CD14-positive monocyte (primary cell): Measurements from ENCODE around the gene EPN1. TPM values are rescaled to one million over a fixed set of nuclear protein-coding genes. Genes with fewer than 3 reads are reported as not detected.

Experiments
- DNase-seq, 3 donors: peaks; one replicate each; pipeline ENCODE4 v3.0.0-alpha.2; 2011 to 2022
- H2AFZ ChIP-seq: 2 replicates; pipeline ENCODE4 v1.6.0; 2012; ENCODE audit warnings: mild to moderate bottlenecking, low read depth, low read length, inconsistent platforms; ENCODE audit not compliant: insufficient read depth, poor library complexity, severe bottlenecking
- H3K27ac ChIP-seq, 2 donors: 1 replicate in 1 of 2; 2 replicates in 1 of 2; pipeline ENCODE4 v1.5.1; 2012 to 2013; ENCODE audit warnings: low read length in 2 of 2, control low read depth in 1 of 2, inconsistent platforms in 1 of 2, low read depth in 1 of 2, mild to moderate bottlenecking in 1 of 2
- H3K27me3 ChIP-seq, 2 donors: one replicate each; pipeline versions ENCODE4 v1.6.0 to v1.6.1; 2011 to 2013; ENCODE audit warnings: low read length in 2 of 2; ENCODE audit not compliant: control insufficient read depth in 2 of 2, insufficient read depth in 2 of 2
- H3K36me3 ChIP-seq, 2 donors: replicated peaks in 1 of 2; 1 replicate in 1 of 2; 2 replicates in 1 of 2; pipeline versions ENCODE4 v1.5.1 to v1.6.1; 2012 to 2013; ENCODE audit warnings: low read length in 2 of 2, control low read depth in 1 of 2, inconsistent platforms in 1 of 2, mild to moderate bottlenecking in 1 of 2; ENCODE audit not compliant: insufficient read depth in 2 of 2, control insufficient read depth in 1 of 2
- H3K4me1 ChIP-seq, 2 donors: 1 replicate in 1 of 2; 2 replicates in 1 of 2; pipeline versions ENCODE4 v1.5.1 to v1.6.1; 2012 to 2013; ENCODE audit warnings: low read length in 2 of 2, control low read depth in 1 of 2, inconsistent platforms in 1 of 2, mild to moderate bottlenecking in 1 of 2, moderate library complexity in 1 of 2; ENCODE audit not compliant: insufficient read depth in 2 of 2, control insufficient read depth in 1 of 2
- H3K4me2 ChIP-seq: replicated peaks from 2 replicates; pipeline ENCODE3; 2012; ENCODE audit warnings: low read length, moderate library complexity, mild to moderate bottlenecking; ENCODE audit not compliant: poor library complexity, severe bottlenecking; ENCODE audit errors: extremely low read depth
- H3K4me3 ChIP-seq, 3 experiments: fragments of 200-600 bp in 1 of 3; sonication (generic) in 1 of 3; replicated peaks in 1 of 3; 1 replicate in 2 of 3; 2 replicates in 1 of 3; pipeline ENCODE4 v1.5.1; 2011 to 2013; ENCODE audit warnings: low read length in 3 of 3, mild to moderate bottlenecking in 3 of 3, control low read depth in 2 of 3, low read depth in 2 of 3, inconsistent platforms in 1 of 3, moderate library complexity in 1 of 3
- H3K79me2 ChIP-seq: 2 replicates; pipeline ENCODE4 v1.6.0; 2012; ENCODE audit warnings: mild to moderate bottlenecking, control low read depth, inconsistent platforms, low read length, moderate library complexity; ENCODE audit not compliant: insufficient read depth
- H3K9ac ChIP-seq: 2 replicates; pipeline ENCODE4 v1.6.0; 2017; ENCODE audit warnings: low read length, mild to moderate bottlenecking; ENCODE audit not compliant: insufficient read depth, poor library complexity, severe bottlenecking
- H3K9me3 ChIP-seq, 2 donors: replicated peaks in 1 of 2; 1 replicate in 1 of 2; 2 replicates in 1 of 2; pipeline versions ENCODE4 v1.5.1 to v1.6.1; 2012 to 2013; ENCODE audit warnings: low read length in 2 of 2, control low read depth in 1 of 2; ENCODE audit not compliant: control insufficient read depth in 1 of 2, insufficient read depth in 1 of 2
- H4K20me1 ChIP-seq: 2 replicates; pipeline ENCODE4 v1.6.0; 2012; ENCODE audit warnings: mild to moderate bottlenecking, low read length, control low read depth, moderate library complexity; ENCODE audit not compliant: insufficient read depth
- H3K27ac Mint-ChIP-seq, 7 donors: one replicate each; pipeline ENCODE4 v1.8.0; 2020; ENCODE audit warnings: mild to moderate bottlenecking in 7 of 7, mixed read lengths in 7 of 7, moderate library complexity in 6 of 7, inconsistent platforms in 2 of 7
- H3K27me3 Mint-ChIP-seq, 3 donors: one replicate each; pipeline ENCODE4 v1.8.0; 2021 to 2022; ENCODE audit warnings: low read depth in 3 of 3, mild to moderate bottlenecking in 3 of 3, mixed read lengths in 3 of 3, moderate library complexity in 3 of 3, inconsistent platforms in 1 of 3
- H3K36me3 Mint-ChIP-seq, 2 donors: one replicate each; pipeline ENCODE4 v1.8.0; 2020; ENCODE audit warnings: mixed read lengths in 2 of 2, inconsistent platforms in 1 of 2, mild to moderate bottlenecking in 1 of 2
- H3K4me1 Mint-ChIP-seq: one replicate; pipeline ENCODE4 v1.8.0; 2020; ENCODE audit warnings: mild to moderate bottlenecking, mixed read lengths
- H3K4me3 Mint-ChIP-seq, 2 donors: one replicate each; pipeline ENCODE4 v1.8.0; 2020; ENCODE audit warnings: mild to moderate bottlenecking in 2 of 2, mixed read lengths in 2 of 2, moderate library complexity in 1 of 2
- H3K9me3 Mint-ChIP-seq, 7 donors: one replicate each; pipeline ENCODE4 v1.8.0; 2020 to 2022; ENCODE audit warnings: mixed read lengths in 7 of 7, mild to moderate bottlenecking in 6 of 7, moderate library complexity in 6 of 7, inconsistent platforms in 2 of 7
- WGBS: methylation state at CpG from one replicate; pipeline ENCODE4 v1.1.5; 2013; ENCODE audit warnings: missing lambda C conversion rate; ENCODE audit not compliant: insufficient coverage; 5-methylcytosine and 5-hydroxymethylcytosine counted together
- intact Hi-C, 2 donors: fragments of 100-400 bp; cut with micrococcal nuclease; formaldehyde crosslinking; loops; one replicate each; pipeline versions ENCODE4 v1.15.0 to v1.15.1; 2023
- polyA plus RNA-seq, 3 donors: library from polyadenylated mRNA; depleted of rRNA in 1 of 3; unstranded in 2 of 3; stranded (reverse) in 1 of 3; fragments of 300-500 nt in 2 of 3; fragments of >200 nt in 1 of 3; fragmentation: Illumina TruSeq in 2 of 3; gene quantifications; 1 replicate in 2 of 3; 2 replicates in 1 of 3; pipeline ENCODE4 v1.2.3, GENCODE V29; 2012 to 2021
- TF ChIP-seq, protein P1 (sequence below): fragments of 200-600 bp; IDR thresholded peaks from one replicate; pipeline ENCODE4 v1.8.0; 2022; ENCODE audit warnings: antibody characterized with exemption, mild to moderate bottlenecking

Gene EPN1
- polyA plus RNA-seq, 3 donors: 18.7 to 75.2 (median 19.2) TPM

GRCh38 chr19:55671054-55671378 lies 4.0 kb upstream of the EPN1 start:
- no peaks in the 10 kb centered on the region for H3K27me3 Mint-ChIP-seq
- H3K79me2 ChIP-seq: peaks cover 87% of the 10 kb centered on the region
- no peak overlapping the region for H3K4me3 Mint-ChIP-seq
- H4K20me1 ChIP-seq: peaks cover 89% of the 10 kb centered on the region
- H3K9ac ChIP-seq: no peak overlapping the region
- peak overlapping the region in 1 of 2 donors; percentile 14 for H3K27ac ChIP-seq
- H3K4me1 Mint-ChIP-seq: peaks cover 18% of the 10 kb centered on the region
- no peak overlapping the region for H3K4me3 ChIP-seq
- 75% methylated on average over 2 of the region's 2 CpGs for WGBS
- H3K4me1 ChIP-seq: peaks cover 11% of the 10 kb centered on the region in 2 donors
- no peaks in the 10 kb centered on the region for H3K9me3 ChIP-seq
- H3K9me3 Mint-ChIP-seq: peaks cover 0 to 2% (median 0%) of the 10 kb centered on the region in 7 donors
- TF ChIP-seq, protein P1, sequence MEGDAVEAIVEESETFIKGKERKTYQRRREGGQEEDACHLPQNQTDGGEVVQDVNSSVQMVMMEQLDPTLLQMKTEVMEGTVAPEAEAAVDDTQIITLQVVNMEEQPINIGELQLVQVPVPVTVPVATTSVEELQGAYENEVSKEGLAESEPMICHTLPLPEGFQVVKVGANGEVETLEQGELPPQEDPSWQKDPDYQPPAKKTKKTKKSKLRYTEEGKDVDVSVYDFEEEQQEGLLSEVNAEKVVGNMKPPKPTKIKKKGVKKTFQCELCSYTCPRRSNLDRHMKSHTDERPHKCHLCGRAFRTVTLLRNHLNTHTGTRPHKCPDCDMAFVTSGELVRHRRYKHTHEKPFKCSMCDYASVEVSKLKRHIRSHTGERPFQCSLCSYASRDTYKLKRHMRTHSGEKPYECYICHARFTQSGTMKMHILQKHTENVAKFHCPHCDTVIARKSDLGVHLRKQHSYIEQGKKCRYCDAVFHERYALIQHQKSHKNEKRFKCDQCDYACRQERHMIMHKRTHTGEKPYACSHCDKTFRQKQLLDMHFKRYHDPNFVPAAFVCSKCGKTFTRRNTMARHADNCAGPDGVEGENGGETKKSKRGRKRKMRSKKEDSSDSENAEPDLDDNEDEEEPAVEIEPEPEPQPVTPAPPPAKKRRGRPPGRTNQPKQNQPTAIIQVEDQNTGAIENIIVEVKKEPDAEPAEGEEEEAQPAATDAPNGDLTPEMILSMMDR: no peak
- H2AFZ ChIP-seq: no peak overlapping the region
- peaks cover 58 to 71% of the 10 kb centered on the region in 2 donors for H3K36me3 ChIP-seq
- H3K36me3 Mint-ChIP-seq: peaks cover 64 to 81% of the 10 kb centered on the region in 2 donors
- H3K27me3 ChIP-seq: no peaks in the 10 kb centered on the region
- DNase-seq: no peak
- no peak overlapping the region for H3K4me2 ChIP-seq
- peak overlapping the region in 6 of 7 donors; percentile 9 to 68 (median 50) for H3K27ac Mint-ChIP-seq
- intact Hi-C loops: loop anchor here in 1 of 2 donors (2.0 kb wide), 1 partner anchor 14 kb away; no protein-coding TSS in a partner anchor

GRCh38 chr19:55672418-55672817 lies 2.6 kb upstream of the EPN1 start:
- peaks cover 0 to 2% (median 0%) of the 10 kb centered on the region in 7 donors for H3K9me3 Mint-ChIP-seq
- Histone ChIP-seq H3K27ac (no peak overlapping the region), H3K36me3 (peaks cover 44 to 57% of the 10 kb centered on the region in 2 donors), H3K9ac (no peak overlapping the region), H3K27me3 (no peaks in the 10 kb centered on the region), H3K4me3 (no peak overlapping the region), H3K9me3 (no peaks in the 10 kb centered on the region), H4K20me1 (peaks cover 86% of the 10 kb centered on the region), H2AFZ (no peak overlapping the region), H3K4me1 (peaks cover 25% of the 10 kb centered on the region in 2 donors), H3K4me2 (no peak overlapping the region), H3K79me2 (peaks cover 87% of the 10 kb centered on the region)
- intact Hi-C loops: no loop called here
- H3K4me3 Mint-ChIP-seq: no peak overlapping the region
- peaks cover 32% of the 10 kb centered on the region for H3K4me1 Mint-ChIP-seq
- TF ChIP-seq, protein P1: no peak
- WGBS: no CpG with 5 or more reads among the region's 5 CpGs
- H3K27me3 Mint-ChIP-seq: no peaks in the 10 kb centered on the region
- no peak for DNase-seq
- H3K36me3 Mint-ChIP-seq: peaks cover 58 to 75% of the 10 kb centered on the region in 2 donors
- H3K27ac Mint-ChIP-seq: peak overlapping the region in 5 of 7 donors; percentile 25 to 79 (median 49)
